H9 (cell line): Measurements from ENCODE around the gene FAM219B. TPM values are rescaled to one million over a fixed set of nuclear protein-coding genes. Genes with fewer than 3 reads are reported as not detected.

Experiments used
- DNase-seq: peaks from one replicate; pipeline ENCODE4 v3.0.0-alpha.2; 2017
- H2AFZ ChIP-seq: one replicate; pipeline ENCODE4 v1.6.1; 2013; ENCODE audit warnings: mild to moderate bottlenecking, low read length, control low read depth, moderate library complexity
- H2AK5ac ChIP-seq: 2 replicates; pipeline ENCODE4 v1.6.1; 2013; ENCODE audit warnings: low read length, control low read depth, mixed read lengths; ENCODE audit not compliant: insufficient read length
- H2BK120ac ChIP-seq: one replicate; pipeline ENCODE4 v1.6.1; 2013; ENCODE audit warnings: low read depth, mild to moderate bottlenecking, low read length, control low read depth, inconsistent platforms; ENCODE audit not compliant: poor library complexity, severe bottlenecking
- H2BK12ac ChIP-seq: 2 replicates; pipeline ENCODE4 v1.6.1; 2013; ENCODE audit warnings: low read length, control low read depth, mixed read lengths, low read depth; ENCODE audit not compliant: insufficient read length
- H2BK15ac ChIP-seq: 2 replicates; pipeline ENCODE4 v1.6.1; 2013; ENCODE audit warnings: low read depth, low read length, control low read depth
- H2BK20ac ChIP-seq: one replicate; pipeline ENCODE4 v1.6.1; 2013; ENCODE audit warnings: low read depth, mild to moderate bottlenecking, low read length, control low read depth, inconsistent platforms; ENCODE audit not compliant: poor library complexity, severe bottlenecking
- H2BK5ac ChIP-seq: 2 replicates; pipeline ENCODE4 v1.6.1; 2013; ENCODE audit warnings: low read length, control low read depth, mixed read lengths; ENCODE audit not compliant: insufficient read length
- H3K14ac ChIP-seq: 2 replicates; pipeline ENCODE4 v1.6.1; 2013; ENCODE audit warnings: low read length, control low read depth; ENCODE audit not compliant: insufficient read depth
- H3K18ac ChIP-seq: 2 replicates; pipeline ENCODE4 v1.6.1; 2013; ENCODE audit warnings: low read depth, mild to moderate bottlenecking, mixed read lengths, low read length, control low read depth; ENCODE audit not compliant: insufficient read length
- H3K23ac ChIP-seq: 2 replicates; pipeline ENCODE4 v1.6.1; 2013; ENCODE audit warnings: low read length, control low read depth, mixed read lengths, low read depth; ENCODE audit not compliant: insufficient read length
- H3K23me2 ChIP-seq: 2 replicates; pipeline ENCODE4 v1.6.1; 2013; ENCODE audit warnings: low read depth, mild to moderate bottlenecking, mixed read lengths, low read length, control low read depth; ENCODE audit not compliant: insufficient read length, poor library complexity, severe bottlenecking
- H3K27ac ChIP-seq: 2 replicates; pipeline ENCODE4 v1.5.1; 2013; ENCODE audit warnings: low read length, control low read depth, mixed read lengths, low read depth; ENCODE audit not compliant: insufficient read length
- H3K27me3 ChIP-seq: 2 replicates; pipeline ENCODE4 v1.6.1; 2013; ENCODE audit warnings: low read length, control low read depth, inconsistent platforms; ENCODE audit not compliant: insufficient read depth
- H3K4ac ChIP-seq: 2 replicates; pipeline ENCODE4 v1.6.1; 2013; ENCODE audit warnings: low read depth, mild to moderate bottlenecking, control low read depth, inconsistent platforms, low read length, moderate library complexity
- H3K4me1 ChIP-seq: 2 replicates; pipeline ENCODE4 v1.6.1; 2013; ENCODE audit warnings: low read length, control low read depth, inconsistent platforms; ENCODE audit not compliant: insufficient read depth
- H3K4me2 ChIP-seq: 2 replicates; pipeline ENCODE4 v1.6.1; 2013; ENCODE audit warnings: low read length, control low read depth, mixed read lengths; ENCODE audit not compliant: insufficient read length, insufficient read depth
- H3K56ac ChIP-seq: 2 replicates; pipeline ENCODE4 v1.6.1; 2013; ENCODE audit warnings: low read depth, mild to moderate bottlenecking, mixed read lengths, low read length, control low read depth; ENCODE audit not compliant: insufficient read length
- H3K79me1 ChIP-seq: 2 replicates; pipeline ENCODE4 v1.6.1; 2013; ENCODE audit warnings: low read depth, mild to moderate bottlenecking, moderate library complexity, low read length, control low read depth, inconsistent platforms; ENCODE audit not compliant: insufficient read depth, poor library complexity, severe bottlenecking
- H3K79me2 ChIP-seq: 2 replicates; pipeline ENCODE4 v1.6.1; 2013; ENCODE audit warnings: low read length, control low read depth, inconsistent platforms; ENCODE audit not compliant: insufficient read depth
- H3K9ac ChIP-seq: 2 replicates; pipeline ENCODE4 v1.6.1; 2013; ENCODE audit warnings: low read length, control low read depth, mixed read lengths; ENCODE audit not compliant: insufficient read length; ENCODE audit errors: extremely low read depth
- H3K9me3 ChIP-seq: one replicate; pipeline ENCODE4 v1.6.1; 2013; ENCODE audit warnings: low read depth, low read length, inconsistent platforms; ENCODE audit not compliant: control insufficient read depth
- H3T11ph ChIP-seq: one replicate; pipeline ENCODE4 v1.6.1; 2013; ENCODE audit warnings: mild to moderate bottlenecking, low read length, control low read depth, inconsistent platforms
- H4K20me1 ChIP-seq: one replicate; pipeline ENCODE4 v1.6.1; 2013; ENCODE audit not compliant: control insufficient read depth, insufficient read length, insufficient read depth
- H4K5ac ChIP-seq: 2 replicates; pipeline ENCODE4 v1.6.1; 2013; ENCODE audit warnings: low read depth, mild to moderate bottlenecking, mixed read lengths, low read length, control low read depth; ENCODE audit not compliant: insufficient read length
- H4K8ac ChIP-seq: replicated peaks from 2 replicates; pipeline ENCODE4 v1.6.1; 2013; ENCODE audit warnings: low read length, control low read depth, mixed read lengths, low read depth; ENCODE audit not compliant: insufficient read length
- H4K91ac ChIP-seq: 2 replicates; pipeline ENCODE4 v1.6.1; 2013; ENCODE audit warnings: low read depth, mild to moderate bottlenecking, moderate library complexity, mixed read lengths, low read length, control low read depth; ENCODE audit not compliant: insufficient read length
- H3K27ac Mint-ChIP-seq, 3 experiments: 2 replicates in 2 of 3; 3 replicates in 1 of 3; pipeline ENCODE4 v1.8.0; 2020 to 2021; ENCODE audit warnings: mixed read lengths in 3 of 3, mild to moderate bottlenecking in 1 of 3, moderate library complexity in 1 of 3
- H3K27me3 Mint-ChIP-seq: 2 replicates; pipeline ENCODE4 v1.8.0; 2021; ENCODE audit warnings: low read depth, mild to moderate bottlenecking, moderate library complexity, mixed read lengths
- H3K36me3 Mint-ChIP-seq, 3 experiments: 2 replicates in 2 of 3; 3 replicates in 1 of 3; pipeline ENCODE4 v1.8.0; 2020 to 2021; ENCODE audit warnings: low read depth in 3 of 3, mixed read lengths in 3 of 3; ENCODE audit not compliant: insufficient read depth in 1 of 3
- H3K4me1 Mint-ChIP-seq, 2 experiments: 2 replicates each; pipeline ENCODE4 v1.8.0; 2020; ENCODE audit warnings: mixed read lengths in 2 of 2
- H3K4me3 Mint-ChIP-seq, 2 experiments: 2 replicates in 1 of 2; 3 replicates in 1 of 2; pipeline ENCODE4 v1.8.0; 2020 to 2021; ENCODE audit warnings: mild to moderate bottlenecking in 2 of 2, mixed read lengths in 2 of 2, moderate library complexity in 1 of 2
- H3K9me3 Mint-ChIP-seq, 2 experiments: 2 replicates in 1 of 2; 3 replicates in 1 of 2; pipeline ENCODE4 v1.8.0; 2020; ENCODE audit warnings: mild to moderate bottlenecking in 2 of 2, mixed read lengths in 2 of 2, moderate library complexity in 1 of 2
- WGBS: extraction: QIAGEN DNeasy Blood & Tissue Kit; methylation state at CpG from one replicate; pipeline ENCODE4 v1.1.7; 2013; ENCODE audit warnings: missing lambda C conversion rate, low lambda C conversion rate, mixed read lengths; ENCODE audit not compliant: insufficient read length; ENCODE audit errors: extremely low coverage; 5-methylcytosine and 5-hydroxymethylcytosine counted together
- total RNA-seq: library from RNA; stranded (reverse); gene quantifications from 2 replicates; pipeline ENCODE4 v1.2.1, GENCODE V29; 2021
- TF ChIP-seq, protein P1 (sequence below): fragments of 200-600 bp; sonication (generic); conservative IDR thresholded peaks from 3 replicates; pipeline ENCODE4 v1.8.0; 2021; ENCODE audit warnings: antibody characterized with exemption, mild to moderate bottlenecking

Gene FAM219B
- total RNA-seq, 1 experiment from 2014 or later: 60.3 TPM

DNA sequence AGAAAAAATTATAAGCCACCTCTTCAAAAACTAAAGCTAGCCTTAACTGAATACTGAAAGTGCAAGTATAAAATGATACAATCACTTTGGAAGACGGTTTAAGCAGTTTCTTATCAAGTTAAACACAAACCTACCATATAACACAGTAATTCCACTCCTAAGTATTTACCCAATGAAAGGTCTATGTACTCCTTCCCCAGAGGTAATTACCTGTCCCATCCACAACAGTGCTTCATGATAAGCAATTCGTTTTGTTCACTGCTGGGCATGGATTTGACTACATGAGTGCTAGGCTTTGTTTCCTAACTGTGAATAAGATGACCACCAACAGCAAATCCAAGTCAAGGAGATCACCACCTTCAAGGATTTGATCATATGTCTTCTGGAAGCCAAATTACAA lies 26.9 kb upstream of the FAM219B start:
- Mint-ChIP-seq H3K9me3 (no peaks in the 10 kb centered on the region), H3K4me3 (no peak overlapping the region), H3K36me3 (peaks cover 15 to 32% (median 30%) of the 10 kb centered on the region in 3 experiments; a peak in 6 of 7 replicates), H3K27me3 (no peaks in the 10 kb centered on the region), H3K4me1 (peaks cover 6 to 15% of the 10 kb centered on the region in 2 experiments), H3K27ac (no peak overlapping the region)
- Histone ChIP-seq H3K9me3 (no peaks in the 10 kb centered on the region), H3K27ac (no peak overlapping the region), H2BK20ac (no peak overlapping the region), H3K27me3 (no peaks in the 10 kb centered on the region), H3K79me1 (peaks cover 3% of the 10 kb centered on the region), H3K14ac (no peak overlapping the region), H2BK5ac (no peak overlapping the region), H4K8ac (no peak overlapping the region), H2BK12ac (no peak overlapping the region), H3K4me1 (no peaks in the 10 kb centered on the region), H2AFZ (no peak overlapping the region), H3K18ac (no peak overlapping the region), H2BK120ac (no peak overlapping the region), H3K79me2 (peaks cover 24% of the 10 kb centered on the region; the same call in 1 of the 2 replicates), H4K20me1 (no peaks in the 10 kb centered on the region), H2BK15ac (no peak overlapping the region), H4K5ac (no peak overlapping the region), H3K4ac (no peak overlapping the region), H4K91ac (no peak overlapping the region), H3K23ac (no peak overlapping the region), H3K23me2 (no peaks in the 10 kb centered on the region), H3K4me2 (no peak overlapping the region), H3T11ph (no peak overlapping the region), H3K9ac (no peak overlapping the region), H3K56ac (no peak overlapping the region), H2AK5ac (no peak overlapping the region)
- no CpG with 5 or more reads among the region's 2 CpGs for WGBS
- DNase-seq: no peak
- TF ChIP-seq, protein P1, sequence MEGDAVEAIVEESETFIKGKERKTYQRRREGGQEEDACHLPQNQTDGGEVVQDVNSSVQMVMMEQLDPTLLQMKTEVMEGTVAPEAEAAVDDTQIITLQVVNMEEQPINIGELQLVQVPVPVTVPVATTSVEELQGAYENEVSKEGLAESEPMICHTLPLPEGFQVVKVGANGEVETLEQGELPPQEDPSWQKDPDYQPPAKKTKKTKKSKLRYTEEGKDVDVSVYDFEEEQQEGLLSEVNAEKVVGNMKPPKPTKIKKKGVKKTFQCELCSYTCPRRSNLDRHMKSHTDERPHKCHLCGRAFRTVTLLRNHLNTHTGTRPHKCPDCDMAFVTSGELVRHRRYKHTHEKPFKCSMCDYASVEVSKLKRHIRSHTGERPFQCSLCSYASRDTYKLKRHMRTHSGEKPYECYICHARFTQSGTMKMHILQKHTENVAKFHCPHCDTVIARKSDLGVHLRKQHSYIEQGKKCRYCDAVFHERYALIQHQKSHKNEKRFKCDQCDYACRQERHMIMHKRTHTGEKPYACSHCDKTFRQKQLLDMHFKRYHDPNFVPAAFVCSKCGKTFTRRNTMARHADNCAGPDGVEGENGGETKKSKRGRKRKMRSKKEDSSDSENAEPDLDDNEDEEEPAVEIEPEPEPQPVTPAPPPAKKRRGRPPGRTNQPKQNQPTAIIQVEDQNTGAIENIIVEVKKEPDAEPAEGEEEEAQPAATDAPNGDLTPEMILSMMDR: no peak
